ENCODE data around the gene ZFYVE19.

ZFYVE19 gene

GRCh38 chr15:40821195-40821594 lies 14.3 kb downstream of the ZFYVE19 start:
- DNase-seq = no peak

- no peak for DNase-seq
Measured at GRCh38 chr15:40823572-40824343, 16.9 kb downstream of the ZFYVE19 start.

DNA sequence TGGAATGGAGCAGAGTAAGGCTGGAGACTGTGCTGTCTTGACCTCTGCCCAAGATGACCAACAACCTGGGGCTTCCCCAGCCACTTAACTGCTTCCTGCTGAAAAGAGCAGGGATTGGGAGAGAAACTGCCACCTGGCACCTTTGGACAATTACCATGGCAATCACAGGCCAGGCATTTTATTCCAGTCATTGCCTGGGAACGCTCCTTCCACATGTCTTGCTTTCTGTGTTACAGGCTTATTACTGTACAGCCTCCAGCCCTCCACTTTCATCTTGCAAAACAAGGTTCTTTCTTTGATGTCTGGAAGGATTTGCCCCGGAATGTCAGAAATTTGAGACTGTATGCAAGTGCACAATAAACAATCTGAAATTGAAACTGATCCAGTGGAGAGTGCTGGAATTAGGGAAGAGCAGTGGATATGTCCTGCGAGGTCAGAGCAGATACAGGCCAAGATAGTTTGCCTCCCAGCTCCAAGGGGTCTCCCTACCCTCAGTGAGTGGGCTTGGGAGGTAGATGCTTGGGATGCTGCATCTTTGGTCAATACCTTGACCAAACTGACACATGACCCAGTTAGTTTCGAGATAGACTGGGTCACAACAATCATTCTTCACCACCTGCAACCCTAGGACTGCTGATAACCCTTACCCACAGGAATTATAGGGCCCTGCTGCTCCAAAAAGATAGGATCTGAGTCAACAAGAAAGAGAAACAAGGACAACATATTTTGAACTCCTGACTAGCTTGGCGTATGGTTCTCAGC lies 19.0 kb downstream of the ZFYVE19 start:
- DNase-seq = no peak

GRCh38 chr15:40826423-40827075 lies 19.7 kb downstream of the ZFYVE19 start:
- no peak for DNase-seq

- DNase-seq = no peak
Measured at GRCh38 chr15:40828447-40829036, 21.7 kb downstream of the ZFYVE19 start, which contains the start of gene PPP1R14D. Gene PPP1R14D, minus strand, starts transcription at chr15:40828708. Its CDS starts 67 bp downstream, at chr15:40828641.

DNA sequence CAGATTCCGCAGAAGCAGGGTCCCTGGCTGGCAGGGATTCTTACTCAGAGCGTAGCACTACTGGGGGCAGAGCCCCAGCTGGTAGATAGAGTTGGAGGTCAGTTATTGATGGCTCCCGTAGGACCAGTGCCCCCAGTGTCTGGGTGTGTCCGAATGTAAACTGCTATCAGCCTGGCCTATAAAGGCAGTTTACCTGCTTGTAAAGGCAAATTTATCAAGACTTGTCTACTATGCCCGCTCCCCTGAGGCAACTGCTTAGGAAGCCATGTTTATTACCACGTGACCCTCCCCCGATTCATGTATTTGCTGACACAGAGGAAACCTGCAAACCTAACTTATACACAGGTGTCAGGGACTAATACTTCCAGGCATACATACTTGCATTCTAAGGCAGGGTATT lies 22.2 kb downstream of the ZFYVE19 start:
- no peak for DNase-seq

DNA sequence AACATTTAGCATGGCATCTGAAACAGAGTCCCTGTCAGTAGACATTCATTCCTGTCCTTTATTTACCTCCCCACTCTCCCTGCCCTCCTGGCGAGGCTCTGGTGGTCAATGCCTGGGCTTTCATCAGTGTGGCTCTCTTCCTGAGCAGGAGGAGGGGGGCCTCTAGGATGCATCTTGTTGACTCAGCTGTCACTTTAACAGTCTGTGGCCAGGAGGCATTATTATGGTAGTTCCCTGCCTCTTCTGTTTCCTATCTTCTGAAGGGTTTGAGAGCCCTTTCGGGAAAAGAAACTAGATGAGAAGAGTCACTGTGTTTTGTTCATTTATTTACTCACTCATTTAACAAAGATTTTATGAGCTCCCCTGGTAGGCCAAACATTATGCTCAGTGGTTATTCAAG lies 24.0 kb downstream of the ZFYVE19 start:
- DNase-seq = no peak

GRCh38 chr15:40831861-40832260 lies 25.0 kb downstream of the ZFYVE19 start:
- no peak for DNase-seq

DNA sequence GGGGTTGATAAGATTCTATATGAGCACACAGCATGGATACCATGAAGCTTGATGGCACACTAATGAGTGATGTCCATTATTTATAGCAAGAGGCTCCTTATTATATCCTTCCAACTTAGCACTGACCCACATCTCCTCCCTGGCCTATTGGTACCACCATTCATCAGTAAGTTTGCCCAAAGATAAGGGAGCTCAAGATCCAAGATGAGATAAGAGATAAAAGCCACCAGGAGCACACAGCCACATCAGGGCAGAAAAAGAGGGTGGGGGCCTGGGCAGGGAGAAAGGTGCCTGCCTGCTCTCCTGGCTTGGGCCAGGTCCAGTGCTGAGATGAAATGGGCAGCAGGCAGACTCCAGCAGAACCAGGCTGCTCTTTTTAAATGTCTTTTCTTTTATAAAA lies 26.0 kb downstream of the ZFYVE19 start:
- no peak for DNase-seq

- DNase-seq = no peak
Measured at GRCh38 chr15:40836020-40836419, 29.1 kb downstream of the ZFYVE19 start.

GRCh38 chr15:40838756-40839155 lies 31.9 kb downstream of the ZFYVE19 start:
- DNase-seq = no peak

GRCh38 chr15:40841741-40842140 lies 34.9 kb downstream of the ZFYVE19 start:
- DNase-seq = no peak

DNA sequence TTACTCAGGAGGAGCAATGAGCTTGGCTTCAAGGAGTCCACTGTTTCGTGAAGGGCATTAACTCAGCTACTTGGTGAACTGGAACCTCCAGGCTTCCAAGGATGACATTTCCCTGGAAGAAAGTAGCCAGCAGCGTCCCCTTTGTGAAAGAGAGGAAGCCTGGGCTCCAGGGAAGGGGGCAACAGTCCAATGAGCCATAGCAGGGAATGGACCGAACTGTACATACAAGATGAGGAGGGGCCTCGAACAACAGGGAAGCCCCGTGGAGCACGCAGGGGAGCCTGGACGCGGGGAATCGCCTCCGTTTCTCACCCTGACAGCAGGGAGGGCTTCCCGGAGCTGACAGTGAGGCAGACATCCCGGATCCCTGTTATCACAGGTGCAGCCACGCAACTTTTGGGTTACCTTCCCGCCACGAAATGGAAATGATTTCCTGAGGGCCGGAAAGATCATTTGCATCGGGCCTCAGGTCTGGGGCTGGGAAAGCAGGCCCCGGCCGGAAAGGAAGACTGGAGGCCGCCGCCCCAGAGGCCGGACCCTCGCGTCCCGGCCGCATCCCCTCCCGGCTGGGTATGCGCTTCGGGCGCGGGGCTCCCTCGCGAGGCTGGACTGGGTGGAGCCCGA lies 36.5 kb downstream of the ZFYVE19 start:
- no peak for DNase-seq

- no peak for DNase-seq
Measured at GRCh38 chr15:40843885-40844695, 37.2 kb downstream of the ZFYVE19 start, which contains the start of gene SPINT1. Gene SPINT1, plus strand, starts transcription at chr15:40844048. Its CDS starts 507 bp downstream, at chr15:40844555.

- DNase-seq = no peak
Measured at GRCh38 chr15:40844696-40845030, 37.8 kb downstream of the ZFYVE19 start.

GRCh38 chr15:40845036-40845435 lies 38.1 kb downstream of the ZFYVE19 start:
- no peak for DNase-seq

DNA sequence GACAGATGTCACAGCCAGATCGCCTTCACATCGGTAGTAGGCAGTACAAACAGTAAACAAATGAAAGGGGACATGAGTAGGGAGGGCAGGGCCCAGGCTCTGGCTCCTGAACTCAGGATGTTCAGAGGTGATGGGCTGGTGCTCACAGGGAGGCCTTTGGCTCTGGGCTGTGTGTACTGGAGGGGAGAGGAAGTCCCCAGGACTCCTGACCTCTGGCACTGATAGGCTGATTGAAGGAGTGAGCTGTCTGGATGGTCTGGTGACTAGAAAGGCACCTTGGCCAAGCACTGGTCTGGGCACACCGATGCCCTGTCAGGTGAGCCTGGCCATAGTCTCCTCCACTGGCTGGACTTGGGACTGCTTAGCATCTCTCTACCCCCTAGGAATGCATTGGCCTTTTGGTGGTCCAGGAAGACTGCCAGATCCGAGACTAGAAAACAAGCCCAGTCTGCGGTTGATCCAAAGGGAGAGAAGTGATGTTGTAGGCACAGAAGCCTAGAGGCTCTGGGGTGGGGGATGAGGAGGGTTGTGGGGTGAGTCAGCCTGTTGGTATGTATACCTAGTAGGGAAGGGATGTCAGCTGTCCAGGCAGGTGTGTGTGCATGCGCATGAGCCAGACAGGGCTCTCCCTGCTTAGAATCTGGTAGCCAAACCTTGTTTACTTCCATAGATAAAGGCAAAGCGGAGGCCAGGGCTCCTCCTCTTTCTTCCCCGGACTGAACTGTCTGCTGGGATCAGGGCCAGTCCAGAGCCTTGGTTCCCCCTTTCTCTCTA lies 38.8 kb downstream of the ZFYVE19 start:
- no peak for DNase-seq

GRCh38 chr15:40846841-40847222 lies 39.9 kb downstream of the ZFYVE19 start:
- DNase-seq = no peak

DNA sequence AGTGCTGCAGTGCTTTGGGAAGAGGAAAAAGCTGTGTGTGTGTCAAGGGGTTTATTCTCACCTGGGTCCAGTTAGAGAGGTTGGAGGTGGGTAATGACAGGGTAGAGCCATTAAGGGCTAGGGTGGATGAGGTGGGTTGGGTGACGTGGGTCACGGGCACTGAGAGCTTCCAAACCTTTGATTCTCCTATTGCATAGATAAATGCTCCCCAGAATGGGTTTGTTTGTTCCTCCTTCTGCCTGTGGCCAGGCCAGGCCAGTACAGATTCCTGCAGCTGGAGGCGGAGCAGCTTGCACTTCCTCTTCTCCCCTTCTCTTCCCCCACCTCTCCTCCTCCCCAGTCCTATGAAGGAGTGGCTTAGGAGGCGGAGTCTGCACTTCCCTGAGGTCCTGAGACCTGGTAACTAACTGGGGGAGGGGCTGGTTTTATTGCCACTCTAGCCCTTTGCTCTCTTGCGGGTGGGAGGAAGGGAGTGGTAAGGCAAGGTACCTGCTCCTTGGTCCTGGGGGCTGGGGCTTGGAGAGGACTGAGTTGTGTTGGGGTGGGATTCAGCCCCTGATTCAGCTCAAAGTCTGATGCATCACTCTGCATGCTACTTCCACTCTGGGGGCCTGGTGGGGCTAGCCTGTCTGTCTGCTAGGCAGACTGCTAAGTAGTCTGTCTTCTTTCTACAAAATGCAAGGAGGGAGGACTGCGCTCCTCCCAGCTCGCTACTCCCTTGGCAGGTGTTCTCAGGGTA lies 40.5 kb downstream of the ZFYVE19 start:
- DNase-seq = no peak

GRCh38 chr15:40850576-40851112 lies 43.8 kb downstream of the ZFYVE19 start:
- DNase-seq = no peak
